Measurements from ENCODE around the gene KDELR3.

GRCh38 chr22:38436629-38437395 is 31.1 kb upstream of the KDELR3 start:
- TF ChIP-seq CTCF (IDR thresholded peaks at IDR 0.05), result no peak
- no peak for TF ChIP-seq TCF7L2 (IDR thresholded peaks at IDR 0.05; ENCODE audit: low read depth, low read length)
- TF ChIP-seq SIN3A (IDR thresholded peaks at IDR 0.05; ENCODE audit: borderline replicate concordance, insufficient read depth, low read depth, low read length), result no peak
- TF ChIP-seq POLR2AphosphoS5 (IDR thresholded peaks at IDR 0.05; ENCODE audit: low read depth, low read length), result no peak

Measured in Panc1 (cell line).